A549 (cell line): ENCODE results near the gene MLNR. TPM values are rescaled to one million over a fixed set of nuclear protein-coding genes. Genes with fewer than 3 reads are reported as not detected.

Experiments used
- ATAC-seq, 2 experiments: fragments of 200-7000 bp in 1 of 2; fragments of >200 bp in 1 of 2; cut with Nextera tagmentation in 1 of 2; cut with Tn5 transposase in 1 of 2; 3 replicates each; pipeline versions ENCODE4 v1.8.0 to v1.9.1; 2018 to 2020; ENCODE audit warnings: mild to moderate bottlenecking in 1 of 2, moderate library complexity in 1 of 2
- CTCF ChIA-PET: fragments of 300-600 bp; sonication (Branson Sonifier 250); formaldehyde crosslinking; extraction: SDS; loops from one replicate; lab custom pipeline; 2021; ENCODE audit warnings: antibody characterized with exemption, inconsistent platforms; lab: Yijun Ruan, JAX
- POLR2A ChIA-PET: fragments of 350-600 bp; formaldehyde crosslinking; extraction: SDS; loops from one replicate; lab custom pipeline; 2021; ENCODE audit warnings: antibody characterized with exemption, inconsistent platforms; lab: Yijun Ruan, JAX
- DNase-seq, 2 experiments: peaks; one replicate each; pipeline versions ENCODE4 v3.0.0 to v3.0.0-alpha.2; 2011 to 2016; ENCODE audit warnings: low read depth in 1 of 2, low spot score in 1 of 2
- FAIRE-seq: peaks from 2 replicates; lab custom pipeline; 2011; peaks lifted over from hg19 to GRCh38; lab: Jason Lieb, UNC
- H3K27ac ChIP-seq, 2 experiments: fragments of >200 bp; sonication (Bioruptor Twin); formaldehyde crosslinking; 3 replicates each; pipeline ENCODE4 v1.5.1; 2016 to 2017
- H3K4me1 ChIP-seq: fragments of >200 bp; sonication (Bioruptor Twin); formaldehyde crosslinking; 3 replicates; pipeline ENCODE4 v1.6.1; 2016
- H3K4me2 ChIP-seq: fragments of >200 bp; sonication (Bioruptor Twin); formaldehyde crosslinking; 3 replicates; pipeline ENCODE4 v1.6.1; 2016
- H3K4me3 ChIP-seq: fragments of >200 bp; sonication (Bioruptor Twin); formaldehyde crosslinking; 3 replicates; pipeline ENCODE4 v1.5.1; 2016
- H3K9me3 ChIP-seq: fragments of >200 bp; sonication (Bioruptor Twin); formaldehyde crosslinking; 3 replicates; pipeline ENCODE4 v1.6.1; 2016
- CBX2 ChIP-seq: fragments of 200-600 bp; sonication (generic); IDR thresholded peaks from 2 replicates; pipeline ENCODE4 v1.6.1; 2016; ENCODE audit warnings: low read depth, mild to moderate bottlenecking, borderline replicate concordance
- CBX8 ChIP-seq: fragments of 200-600 bp; sonication (generic); IDR thresholded peaks from 2 replicates; pipeline ENCODE4 v1.6.1; 2016
- CEBPB ChIP-seq, 2 experiments: fragments of >200 bp in 1 of 2; sonication (Bioruptor Twin) in 1 of 2; formaldehyde crosslinking in 1 of 2; IDR thresholded peaks; 2 replicates each; pipeline ENCODE4 v1.6.1; 2012 to 2016
- CHD2 ChIP-seq: fragments of 150-350 bp; IDR thresholded peaks from 2 replicates; pipeline ENCODE4 v1.6.1; 2014; ENCODE audit warnings: low read length; ENCODE audit not compliant: partially characterized antibody
- CHD4 ChIP-seq: fragments of 200-600 bp; sonication (generic); IDR thresholded peaks from 2 replicates; pipeline ENCODE4 v1.6.1; 2016; ENCODE audit warnings: antibody characterized with exemption, mild to moderate bottlenecking, borderline replicate concordance
- EHF ChIP-seq: fragments of 250-450 bp; sonication (Bioruptor Pico); IDR thresholded peaks from 2 replicates; pipeline ENCODE4 v1.5.0; 2020; ENCODE audit warnings: mild to moderate bottlenecking
- FOSL2 ChIP-seq, 2 experiments: fragments of 450-650 bp in 1 of 2; fragments of >200 bp in 1 of 2; sonication (Bioruptor Twin) in 1 of 2; formaldehyde crosslinking; IDR thresholded peaks; 2 replicates each; pipeline versions ENCODE4 v1.5.0 to v1.6.1; 2016 to 2020; ENCODE audit warnings: mild to moderate bottlenecking in 1 of 2, moderate library complexity in 1 of 2
- GATA3 ChIP-seq: IDR thresholded peaks from 2 replicates; pipeline ENCODE4 v1.6.1; 2012; ENCODE audit warnings: borderline replicate concordance
- HDAC2 ChIP-seq: fragments of 200-600 bp; sonication (generic); IDR thresholded peaks from 2 replicates; pipeline ENCODE4 v1.6.1; 2016
- MYC ChIP-seq: IDR thresholded peaks from 2 replicates; pipeline ENCODE4 v1.6.1; 2012; ENCODE audit warnings: mild to moderate bottlenecking, inconsistent platforms, low read length, improper control_type of control experiment, borderline replicate concordance
- NFE2L2 ChIP-seq: fragments of 150-350 bp; conservative IDR thresholded peaks from 2 replicates; pipeline ENCODE4 v1.6.1; 2014; ENCODE audit warnings: low read length
- RAD21 ChIP-seq, 2 experiments: fragments of >200 bp in 1 of 2; sonication (Bioruptor Twin) in 1 of 2; formaldehyde crosslinking in 1 of 2; IDR thresholded peaks in 1 of 2; conservative IDR thresholded peaks in 1 of 2; 2 replicates in 1 of 2; 3 replicates in 1 of 2; pipeline ENCODE4 v1.6.1; 2012 to 2018; ENCODE audit warnings: inconsistent platforms in 1 of 2
- RCOR1 ChIP-seq: fragments of 150-350 bp; IDR thresholded peaks from 2 replicates; pipeline ENCODE4 v1.6.1; 2014; ENCODE audit warnings: antibody characterized with exemption, low read length, low read depth
- SREBF2 ChIP-seq: fragments of 450-650 bp; IDR thresholded peaks from 2 replicates; pipeline ENCODE4 v1.6.1; 2014; ENCODE audit warnings: mild to moderate bottlenecking, moderate library complexity
- TFCP2L1 ChIP-seq: fragments of 250-450 bp; sonication (Bioruptor Pico); IDR thresholded peaks from 2 replicates; pipeline ENCODE4 v1.5.0; 2021; ENCODE audit warnings: mild to moderate bottlenecking
- ZFP36 ChIP-seq: fragments of 450-650 bp; IDR thresholded peaks from 2 replicates; pipeline ENCODE4 v1.6.1; 2014; ENCODE audit warnings: borderline replicate concordance; ENCODE audit not compliant: partially characterized antibody
- WGBS: methylation state at CpG from one replicate; pipeline ENCODE4 v1.1.6; 2017; ENCODE audit errors: missing lambda C conversion rate; 5-methylcytosine and 5-hydroxymethylcytosine counted together
- polyA plus RNA-seq, 4 experiments: library from polyadenylated mRNA; depleted of rRNA in 3 of 4; stranded (reverse); fragments of >200 nt; fragmentation: RNase III in 1 of 4; extraction: RNeasy Plus Mini Kit Qiagen cat#74134 plus additional on column Dnase treatment in 1 of 4; gene quantifications; 2 replicates in 3 of 4; 3 replicates in 1 of 4; pipeline ENCODE4 v1.2.3, GENCODE V29; 2011 to 2017
- small RNA-seq, 6 experiments: library from RNA; depleted of rRNA; stranded (forward); fragments of <200 nt; gene quantifications; one replicate each; pipeline ENCODE3, GENCODE V24; 2012
- TF ChIP-seq, protein P1 (sequence below): fragments of 200-600 bp; sonication (generic); IDR thresholded peaks from 2 replicates; pipeline ENCODE4 v1.6.1; 2016; ENCODE audit warnings: antibody characterized with exemption, mild to moderate bottlenecking, moderate library complexity
- TF ChIP-seq, protein P2 (sequence below): IDR thresholded peaks from 2 replicates; pipeline ENCODE4 v1.6.1; 2012
- TF ChIP-seq, protein P3 (sequence below): fragments of 250-450 bp; sonication (Bioruptor Pico); IDR thresholded peaks from 2 replicates; pipeline ENCODE4 v1.5.0; 2021; ENCODE audit warnings: mild to moderate bottlenecking, moderate library complexity, borderline replicate concordance

The MLNR gene
- polyA plus RNA-seq, 2 of the 4 experiments (the other 2 are of a cell fraction): 0.30 to 0.63 TPM

DNA sequence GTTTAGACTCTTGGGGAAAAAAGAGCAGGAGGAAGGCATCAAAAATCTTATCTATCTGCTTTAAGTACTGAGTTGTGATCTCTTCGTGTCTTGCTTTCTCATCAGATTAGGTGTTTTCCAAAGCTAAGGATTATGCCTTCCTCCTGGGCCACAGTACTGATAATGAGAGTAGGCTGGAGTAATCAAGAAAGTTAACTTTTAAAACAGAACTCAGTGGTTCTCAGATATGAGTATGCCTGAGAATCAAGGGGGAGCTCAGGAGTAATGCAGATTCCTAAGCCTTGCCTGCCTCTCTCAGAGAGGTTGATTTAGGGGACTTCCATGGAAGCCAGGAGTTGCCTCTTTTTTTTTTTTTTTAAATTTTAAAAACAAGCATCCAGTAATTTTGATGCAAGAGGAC is 51.1 kb downstream of the MLNR start:
- Histone ChIP-seq H3K4me3 (no peak overlapping the region), H3K9me3 (no peaks in the 10 kb centered on the region), H3K4me2 (no peak overlapping the region)
- DNase-seq (no peak), FAIRE-seq (no peak), ATAC-seq (no peak)
- ChIA-PET CTCF (interaction anchor here (0.7 to 1.4 kb wide), 3 partner anchors 9 to 29 kb away, joined by 3 to 5 read pairs (median 4); no protein-coding TSS in a partner anchor), POLR2A (no interaction called here)
- no peak for TF ChIP-seq TFCP2L1
- TF ChIP-seq, protein P1, sequence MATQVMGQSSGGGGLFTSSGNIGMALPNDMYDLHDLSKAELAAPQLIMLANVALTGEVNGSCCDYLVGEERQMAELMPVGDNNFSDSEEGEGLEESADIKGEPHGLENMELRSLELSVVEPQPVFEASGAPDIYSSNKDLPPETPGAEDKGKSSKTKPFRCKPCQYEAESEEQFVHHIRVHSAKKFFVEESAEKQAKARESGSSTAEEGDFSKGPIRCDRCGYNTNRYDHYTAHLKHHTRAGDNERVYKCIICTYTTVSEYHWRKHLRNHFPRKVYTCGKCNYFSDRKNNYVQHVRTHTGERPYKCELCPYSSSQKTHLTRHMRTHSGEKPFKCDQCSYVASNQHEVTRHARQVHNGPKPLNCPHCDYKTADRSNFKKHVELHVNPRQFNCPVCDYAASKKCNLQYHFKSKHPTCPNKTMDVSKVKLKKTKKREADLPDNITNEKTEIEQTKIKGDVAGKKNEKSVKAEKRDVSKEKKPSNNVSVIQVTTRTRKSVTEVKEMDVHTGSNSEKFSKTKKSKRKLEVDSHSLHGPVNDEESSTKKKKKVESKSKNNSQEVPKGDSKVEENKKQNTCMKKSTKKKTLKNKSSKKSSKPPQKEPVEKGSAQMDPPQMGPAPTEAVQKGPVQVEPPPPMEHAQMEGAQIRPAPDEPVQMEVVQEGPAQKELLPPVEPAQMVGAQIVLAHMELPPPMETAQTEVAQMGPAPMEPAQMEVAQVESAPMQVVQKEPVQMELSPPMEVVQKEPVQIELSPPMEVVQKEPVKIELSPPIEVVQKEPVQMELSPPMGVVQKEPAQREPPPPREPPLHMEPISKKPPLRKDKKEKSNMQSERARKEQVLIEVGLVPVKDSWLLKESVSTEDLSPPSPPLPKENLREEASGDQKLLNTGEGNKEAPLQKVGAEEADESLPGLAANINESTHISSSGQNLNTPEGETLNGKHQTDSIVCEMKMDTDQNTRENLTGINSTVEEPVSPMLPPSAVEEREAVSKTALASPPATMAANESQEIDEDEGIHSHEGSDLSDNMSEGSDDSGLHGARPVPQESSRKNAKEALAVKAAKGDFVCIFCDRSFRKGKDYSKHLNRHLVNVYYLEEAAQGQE: no peak
- no peak for TF ChIP-seq CBX2
- TF ChIP-seq NFE2L2: no peak
- TF ChIP-seq, protein P2, sequence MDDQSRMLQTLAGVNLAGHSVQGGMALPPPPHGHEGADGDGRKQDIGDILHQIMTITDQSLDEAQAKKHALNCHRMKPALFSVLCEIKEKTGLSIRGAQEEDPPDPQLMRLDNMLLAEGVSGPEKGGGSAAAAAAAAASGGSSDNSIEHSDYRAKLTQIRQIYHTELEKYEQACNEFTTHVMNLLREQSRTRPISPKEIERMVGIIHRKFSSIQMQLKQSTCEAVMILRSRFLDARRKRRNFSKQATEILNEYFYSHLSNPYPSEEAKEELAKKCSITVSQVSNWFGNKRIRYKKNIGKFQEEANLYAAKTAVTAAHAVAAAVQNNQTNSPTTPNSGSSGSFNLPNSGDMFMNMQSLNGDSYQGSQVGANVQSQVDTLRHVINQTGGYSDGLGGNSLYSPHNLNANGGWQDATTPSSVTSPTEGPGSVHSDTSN: no peak
- TF ChIP-seq, protein P3, sequence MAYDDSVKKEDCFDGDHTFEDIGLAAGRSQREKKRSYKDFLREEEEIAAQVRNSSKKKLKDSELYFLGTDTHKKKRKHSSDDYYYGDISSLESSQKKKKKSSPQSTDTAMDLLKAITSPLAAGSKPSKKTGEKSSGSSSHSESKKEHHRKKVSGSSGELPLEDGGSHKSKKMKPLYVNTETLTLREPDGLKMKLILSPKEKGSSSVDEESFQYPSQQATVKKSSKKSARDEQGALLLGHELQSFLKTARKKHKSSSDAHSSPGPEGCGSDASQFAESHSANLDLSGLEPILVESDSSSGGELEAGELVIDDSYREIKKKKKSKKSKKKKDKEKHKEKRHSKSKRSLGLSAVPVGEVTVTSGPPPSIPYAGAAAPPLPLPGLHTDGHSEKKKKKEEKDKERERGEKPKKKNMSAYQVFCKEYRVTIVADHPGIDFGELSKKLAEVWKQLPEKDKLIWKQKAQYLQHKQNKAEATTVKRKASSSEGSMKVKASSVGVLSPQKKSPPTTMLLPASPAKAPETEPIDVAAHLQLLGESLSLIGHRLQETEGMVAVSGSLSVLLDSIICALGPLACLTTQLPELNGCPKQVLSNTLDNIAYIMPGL (CRISPR knock-in tag): no peak
- no peak for TF ChIP-seq FOSL2 (IDR thresholded peaks at IDR 0.05)
- TF ChIP-seq FOSL2 (CRISPR knock-in tag; IDR thresholded peaks at IDR 0.05): no peak
- TF ChIP-seq EHF (CRISPR knock-in tag): no peak
- TF ChIP-seq SREBF2: no peak
- no peak for TF ChIP-seq CHD4
- TF ChIP-seq CBX8: no peak
- TF ChIP-seq RCOR1: no peak
- TF ChIP-seq MYC: no peak
- TF ChIP-seq GATA3: no peak
- no peak for TF ChIP-seq HDAC2
- no peak for TF ChIP-seq CEBPB (IDR thresholded peaks at IDR 0.05)
- TF ChIP-seq CHD2: no peak
- TF ChIP-seq ZFP36: no peak
- no peak for TF ChIP-seq RAD21 (conservative IDR thresholded peaks at IDR 0.05 in 1 of 2, IDR thresholded peaks at IDR 0.05 in 1 of 2)
- TF ChIP-seq, all 56 proteins: peak for 0
- Histone ChIP-seq H3K4me1 (no peaks in the 10 kb centered on the region), H3K27ac (no peak overlapping the region)
- 88% methylated on average over 1 of the region's 1 CpG for WGBS

Small RNAs within 50 kb of the gene (small RNA-seq; reads per million reads assigned to genes)
- gene COX7CP1: 0 to 0.12 (median 0) reads per million in 6 experiments

Other genes with a start within 250 kb of the MLNR start
- 31.4 and 32.6 TPM in 2 replicates for gene FNDC3A, start 244.4 kb upstream of the MLNR start, polyA plus RNA-seq (2011; rRNA removed)
- gene FNDC3A, start 244.4 kb upstream of the MLNR start, polyA plus RNA-seq (2017; fragmentation: RNase III; extraction: RNeasy Plus Mini Kit Qiagen cat#74134 plus additional on column Dnase treatment): 16.0 TPM in 3 replicates
- gene CDADC1, start 27.6 kb downstream of the MLNR start, polyA plus RNA-seq (2011; rRNA removed): 5.6 and 9.6 TPM in 2 replicates
- 3.8 to 5.2 TPM (median 4.3 TPM) in 3 replicates for gene CDADC1, start 27.6 kb downstream of the MLNR start, polyA plus RNA-seq (2017; fragmentation: RNase III; extraction: RNeasy Plus Mini Kit Qiagen cat#74134 plus additional on column Dnase treatment)
- 4.8 and 5.2 TPM in 2 replicates for gene CAB39L, start 223.7 kb downstream of the MLNR start, polyA plus RNA-seq (2011; rRNA removed)
- gene CAB39L, start 223.7 kb downstream of the MLNR start, polyA plus RNA-seq (2017; fragmentation: RNase III; extraction: RNeasy Plus Mini Kit Qiagen cat#74134 plus additional on column Dnase treatment): 2.0 to 2.4 TPM (median 2.3 TPM) in 3 replicates
- 3.9 and 4.6 TPM in 2 replicates for gene SETDB2, start 223.9 kb downstream of the MLNR start, polyA plus RNA-seq (2011; rRNA removed)
- gene SETDB2, start 223.9 kb downstream of the MLNR start, polyA plus RNA-seq (2017; fragmentation: RNase III; extraction: RNeasy Plus Mini Kit Qiagen cat#74134 plus additional on column Dnase treatment): 1.3 to 1.7 TPM (median 1.3 TPM) in 3 replicates